Stimulated activated CD8-positive, alpha-beta memory T cell treated with anti-CD3 and anti-CD28 coated beads, Interleukin-12 subunit alpha, Interleukin-12 subunit beta, amount 100 ng/mL, for 4 hours (primary cell): Measurements from ENCODE around the gene PLAC8L1.

Experiments used
- DNase-seq: peaks from one replicate; pipeline ENCODE4 v3.0.0-alpha.2; 2020; ENCODE audit warnings: low read depth

The PLAC8L1 gene

DNA sequence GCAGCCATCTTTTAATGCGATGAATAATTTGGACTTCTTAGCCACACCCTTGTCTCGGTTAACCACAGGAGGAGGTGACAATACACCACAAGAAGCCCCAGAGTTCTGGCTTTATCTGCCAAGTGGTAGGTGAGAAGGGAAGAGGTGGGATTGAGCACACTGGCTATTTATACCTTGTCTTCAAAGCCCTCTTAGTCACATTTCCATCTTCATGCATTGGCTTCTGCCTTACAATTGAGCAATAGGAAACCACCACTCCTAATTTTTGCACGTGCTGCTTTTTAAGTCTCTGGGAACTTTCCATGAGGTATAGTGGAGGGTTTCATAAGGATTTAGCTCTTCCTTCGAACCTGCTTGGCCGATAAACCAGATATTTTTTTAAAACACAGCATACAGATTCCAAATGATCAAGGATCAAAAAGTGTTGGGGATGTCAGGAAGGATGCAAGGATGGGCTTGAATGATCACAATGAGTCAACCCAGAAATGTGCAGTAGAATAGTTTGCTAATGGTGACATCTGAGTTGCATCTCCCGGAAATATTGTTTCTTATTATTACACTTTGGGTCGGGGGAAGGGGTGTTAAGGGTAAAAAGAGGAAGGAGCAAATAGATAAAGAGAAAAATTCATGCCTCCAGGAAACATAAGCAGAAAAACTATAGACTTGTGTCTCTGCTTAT lies 25.5 kb downstream of the PLAC8L1 start:
- DNase-seq = no peak

DNA sequence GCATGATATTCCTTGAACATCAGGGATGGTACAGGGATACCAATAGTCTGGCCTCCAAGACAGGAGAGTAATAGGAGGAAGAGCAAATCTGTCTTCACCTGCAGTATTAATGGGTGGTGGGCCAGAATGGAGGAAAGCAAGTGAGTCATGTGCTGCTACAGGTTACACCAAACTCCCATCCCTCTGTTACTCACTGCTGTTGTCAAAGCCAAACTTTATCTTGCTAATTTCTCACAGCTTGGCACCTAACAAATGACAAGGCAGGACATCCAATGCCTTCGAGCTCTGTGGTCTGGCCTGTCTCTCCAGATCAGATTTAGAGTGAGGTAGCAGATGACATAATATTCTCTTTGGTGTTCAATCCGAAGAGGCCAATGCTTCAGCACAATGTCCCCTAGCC lies 26.8 kb downstream of the PLAC8L1 start:
- DNase-seq = no peak

DNA sequence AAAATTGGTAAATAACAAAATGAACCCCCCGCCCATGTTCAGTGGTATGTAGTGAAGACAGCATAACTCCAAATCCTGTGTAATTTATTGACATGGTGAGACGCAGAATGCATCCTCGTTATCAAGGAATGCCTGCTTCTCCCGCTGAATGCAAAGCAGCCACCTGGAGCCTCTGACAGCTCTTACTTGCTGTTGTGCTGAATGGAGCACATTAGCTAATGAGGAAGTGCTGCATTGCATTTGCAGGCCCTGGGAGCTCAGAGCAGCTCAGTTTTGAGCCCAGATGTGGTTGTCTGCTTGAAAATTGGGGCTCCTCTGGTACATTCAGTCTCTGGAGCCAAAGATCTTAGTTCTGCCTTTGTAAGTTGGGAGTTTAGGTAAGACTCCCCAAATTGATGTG lies 28.9 kb downstream of the PLAC8L1 start:
- DNase-seq = no peak

DNA sequence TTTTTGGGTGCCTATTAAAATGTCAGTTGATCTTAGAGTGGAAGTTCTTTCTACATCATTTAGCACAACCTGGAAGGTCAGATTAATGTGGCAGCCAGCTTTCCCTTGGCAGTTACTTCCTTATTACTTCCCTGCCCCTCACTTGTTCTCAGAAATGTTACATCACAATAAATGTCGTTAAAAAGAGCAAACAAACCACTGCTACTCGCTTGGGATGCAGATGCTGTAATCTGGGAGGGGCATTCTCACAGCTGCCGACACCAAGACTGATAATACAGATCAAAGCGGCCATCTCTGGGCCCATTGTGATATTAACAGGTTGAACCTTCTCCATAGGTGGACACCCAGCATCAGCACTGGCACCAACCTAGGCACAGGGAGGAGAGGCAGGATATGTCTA lies 29.3 kb downstream of the PLAC8L1 start:
- no peak for DNase-seq

DNA sequence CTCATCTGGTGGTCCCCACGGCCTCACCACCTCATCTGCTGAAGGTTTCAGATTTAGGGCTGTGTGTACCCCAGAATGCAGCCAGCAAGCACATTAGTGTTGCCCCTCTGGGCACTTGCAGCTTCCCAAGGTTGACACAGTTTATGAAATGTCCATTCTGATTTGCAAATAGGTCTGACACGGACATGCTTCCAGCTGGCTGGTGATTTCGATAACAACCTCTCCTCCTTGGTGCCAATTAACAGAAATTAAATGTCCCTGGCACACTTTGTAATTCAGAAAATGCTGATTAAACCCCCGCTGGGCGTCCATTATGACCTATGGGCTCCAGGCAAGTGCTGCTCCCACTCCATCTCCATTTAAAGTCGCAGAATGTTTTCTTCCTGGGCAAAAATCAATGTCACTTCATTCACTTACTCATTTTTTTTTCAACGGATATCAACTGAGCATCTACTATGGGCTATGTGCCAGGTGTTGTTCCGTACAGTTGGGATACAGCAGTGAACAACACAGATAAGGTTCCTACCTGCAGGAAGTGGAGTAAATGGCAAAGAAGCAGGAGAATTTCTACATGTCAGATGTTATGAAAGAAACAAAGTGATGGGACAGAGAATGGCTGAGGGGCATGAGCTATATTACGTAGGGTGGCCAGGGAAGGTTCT lies 32.0 kb downstream of the PLAC8L1 start:
- DNase-seq = no peak

DNA sequence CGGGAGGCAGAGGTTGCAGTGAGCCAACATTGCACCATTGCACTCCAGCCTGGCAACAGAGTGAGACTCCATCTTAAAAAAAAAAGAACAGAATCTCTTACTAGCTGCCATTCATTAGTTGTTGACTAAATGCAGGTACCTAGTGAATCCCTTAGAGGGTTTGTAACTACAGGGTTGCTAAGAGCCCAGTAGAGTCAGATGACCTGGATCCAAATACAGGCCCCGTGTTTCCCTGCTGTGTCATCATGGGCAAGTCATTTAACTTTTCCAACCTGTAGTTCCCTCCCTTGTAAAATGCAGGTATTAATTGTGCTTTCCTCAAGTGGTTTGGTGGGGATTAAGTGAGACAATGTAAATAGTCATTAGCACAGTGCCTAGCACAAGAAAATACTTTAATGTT lies 32.8 kb downstream of the PLAC8L1 start:
- no peak for DNase-seq

DNA sequence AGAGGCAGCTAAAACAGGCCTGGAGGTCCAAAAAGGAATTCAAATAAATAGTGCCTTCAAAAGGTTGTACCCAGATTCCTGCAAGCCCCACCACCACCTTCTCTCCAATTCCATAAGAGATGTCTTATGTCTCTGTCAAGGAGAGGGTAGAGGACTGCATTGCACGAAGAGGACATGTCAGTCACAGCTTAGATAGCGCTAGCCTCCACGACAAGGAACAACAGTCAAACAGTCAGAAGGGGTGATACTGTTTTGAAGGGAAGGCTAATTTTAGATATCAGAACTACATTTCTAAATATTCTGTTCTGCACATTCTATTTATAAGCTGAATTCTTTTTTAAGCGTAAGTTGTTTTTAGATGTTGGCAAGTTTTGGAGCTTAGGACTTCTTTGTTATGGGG lies 34.2 kb downstream of the PLAC8L1 start:
- DNase-seq = no peak

DNA sequence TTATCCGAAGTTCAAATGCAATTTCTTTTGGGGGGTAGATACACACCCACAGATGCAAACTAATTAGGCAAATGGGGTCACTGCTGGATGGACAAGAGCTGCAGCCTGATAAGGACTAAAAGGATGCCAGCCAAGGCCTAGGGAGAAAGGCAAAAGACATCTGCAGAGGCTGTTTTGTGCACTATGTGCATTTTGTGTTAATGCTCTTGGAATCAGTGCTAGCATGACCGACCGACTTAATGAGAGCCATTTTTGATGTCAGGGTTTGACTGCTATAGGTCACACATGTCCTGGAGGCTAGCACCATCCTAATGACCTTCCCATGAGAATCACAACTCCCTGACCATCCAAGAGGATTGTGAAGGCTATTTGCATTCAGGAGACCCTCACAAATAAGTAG lies 34.6 kb downstream of the PLAC8L1 start:
- no peak for DNase-seq

DNA sequence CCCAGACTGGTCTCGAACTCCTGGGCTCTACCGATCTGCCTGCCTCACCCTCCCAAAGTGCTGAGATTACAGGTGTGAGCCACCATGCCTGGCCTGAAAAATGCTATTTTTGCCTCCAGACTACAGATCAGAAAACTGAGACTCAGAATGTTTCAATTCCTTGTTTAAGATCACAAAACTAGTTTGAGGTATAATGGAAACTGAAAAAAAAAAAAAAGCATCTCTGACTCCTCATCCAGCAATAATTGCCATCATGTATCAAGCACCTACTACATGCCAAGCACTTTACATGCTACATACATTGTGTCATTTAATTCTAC lies 35.6 kb downstream of the PLAC8L1 start:
- DNase-seq = no peak

DNA sequence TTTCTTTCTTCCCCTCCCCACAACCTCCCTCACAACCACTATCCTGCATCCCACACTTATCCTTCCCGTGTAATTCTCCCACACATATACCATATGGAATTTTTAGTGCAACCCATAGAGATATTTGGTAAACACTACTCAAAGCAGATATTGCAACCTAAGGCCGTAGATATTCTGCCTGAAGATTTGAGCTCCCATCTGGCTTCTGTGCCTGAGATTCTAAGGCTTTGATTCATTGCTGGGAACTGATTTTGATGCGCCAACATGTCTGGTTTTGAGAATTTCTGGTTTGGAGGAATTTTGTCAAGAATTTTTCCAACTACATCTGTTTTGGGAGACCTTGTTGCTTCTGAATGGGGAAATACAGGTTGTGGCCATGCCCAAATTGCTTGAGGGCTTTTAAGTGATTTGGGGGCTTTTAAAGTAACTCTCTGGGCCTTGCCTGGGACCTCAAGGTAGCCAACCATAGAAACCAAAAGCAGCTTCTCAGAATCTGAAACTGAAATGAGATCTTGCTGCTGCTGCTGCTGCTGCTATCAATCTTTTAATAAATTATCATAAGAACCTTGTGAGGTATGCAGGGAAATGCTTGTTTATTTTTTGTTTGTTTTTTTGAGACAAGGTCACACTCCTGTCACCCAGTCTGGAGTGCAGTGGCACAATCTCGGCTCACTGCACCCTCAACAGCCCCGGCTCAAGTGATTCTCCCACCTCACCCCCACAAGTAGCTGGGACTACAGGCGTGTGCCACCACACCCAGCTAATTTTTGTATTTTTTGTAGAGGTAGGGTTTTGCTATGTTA lies 36.2 kb downstream of the PLAC8L1 start:
- DNase-seq = no peak

DNA sequence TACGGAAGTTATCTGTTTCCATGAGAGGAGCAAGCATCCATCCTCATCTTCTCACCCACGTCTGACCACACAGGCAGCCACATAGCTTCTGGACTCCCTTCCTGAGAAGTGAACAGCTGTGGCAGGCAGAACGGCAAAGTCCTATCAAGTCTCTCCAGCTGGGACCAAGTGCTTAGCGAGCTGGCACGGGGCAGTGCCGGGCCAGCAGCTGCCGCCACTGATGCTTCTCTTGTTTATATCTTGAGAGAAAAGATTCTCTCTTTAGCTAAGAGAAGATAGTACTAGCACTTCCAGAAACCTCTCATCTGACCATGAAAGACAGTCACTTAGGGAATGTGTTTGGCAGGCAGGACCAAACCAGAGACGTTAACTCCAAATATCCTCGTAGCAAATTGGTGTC lies 37.2 kb downstream of the PLAC8L1 start:
- DNase-seq = no peak

DNA sequence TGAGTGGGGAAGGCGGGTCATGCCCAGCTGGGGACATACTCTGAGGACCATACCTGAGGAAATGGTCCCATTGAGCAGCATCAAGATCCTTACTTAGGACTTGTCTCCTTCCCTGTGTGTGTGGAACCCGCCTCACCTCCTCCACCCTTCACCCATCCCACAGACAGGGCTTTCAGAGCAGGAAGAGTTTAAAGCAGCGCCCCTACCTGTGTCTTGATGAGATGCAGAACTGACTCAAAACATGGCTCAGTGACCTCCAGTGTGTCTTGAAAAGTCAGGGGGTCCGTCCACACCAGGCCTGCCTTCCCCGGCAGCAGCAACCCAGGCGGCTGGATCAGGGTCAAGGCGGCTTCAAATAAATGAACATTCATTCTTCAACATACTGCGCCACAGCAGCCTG lies 38.4 kb downstream of the PLAC8L1 start:
- no peak for DNase-seq

DNA sequence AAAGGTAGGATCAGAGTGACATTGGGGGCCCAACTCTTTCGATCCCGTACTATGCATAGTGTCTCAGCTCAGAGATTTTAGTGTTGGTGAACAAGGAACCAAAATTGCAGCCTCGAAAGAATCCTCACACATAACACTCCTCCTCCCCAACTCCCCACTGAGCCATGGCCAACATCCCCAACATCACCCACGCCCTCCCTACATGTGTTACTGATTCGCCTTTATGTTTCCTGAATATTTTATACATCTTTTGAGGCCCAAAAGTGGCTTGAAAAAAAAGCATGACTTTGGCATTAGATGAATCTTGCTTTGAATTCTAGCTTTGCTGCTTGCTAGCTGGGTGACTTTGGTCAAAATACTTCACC lies 45.2 kb downstream of the PLAC8L1 start:
- no peak for DNase-seq

DNA sequence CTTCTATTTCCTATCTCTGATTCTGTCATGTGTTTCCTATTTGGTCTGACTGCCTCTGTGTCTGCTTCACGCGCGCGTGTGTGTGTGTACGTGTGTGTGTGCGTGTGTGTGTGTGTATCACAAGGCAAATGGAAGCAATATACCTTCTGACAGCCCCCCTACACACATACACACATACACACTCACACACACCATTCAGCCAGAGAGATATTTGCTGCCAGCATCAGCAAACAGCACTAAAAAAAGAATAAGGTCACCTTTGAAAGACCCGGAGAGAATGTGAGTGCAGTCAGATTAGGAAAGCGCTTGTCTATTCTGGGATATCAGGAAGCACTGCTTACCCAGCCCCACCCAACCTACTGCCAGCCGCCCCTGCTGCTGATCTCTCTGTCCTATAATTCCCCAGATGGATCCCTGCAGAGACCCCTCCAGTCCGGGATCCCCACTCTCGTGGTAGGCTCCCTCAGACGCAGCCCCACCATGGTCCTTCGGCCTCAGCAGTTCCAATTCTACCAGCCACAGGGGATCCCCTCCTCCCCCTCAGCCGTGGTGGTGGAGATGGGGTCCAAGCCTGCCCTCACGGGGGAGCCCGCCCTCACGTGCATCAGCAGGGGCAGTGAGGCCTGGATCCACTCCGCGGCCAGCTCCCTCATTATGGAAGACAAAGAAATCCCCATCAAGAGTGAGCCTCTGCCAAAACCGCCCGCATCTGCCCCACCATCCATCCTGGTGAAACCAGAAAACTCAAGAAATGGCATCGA lies 45.7 kb downstream of the PLAC8L1 start:
- DNase-seq = no peak

DNA sequence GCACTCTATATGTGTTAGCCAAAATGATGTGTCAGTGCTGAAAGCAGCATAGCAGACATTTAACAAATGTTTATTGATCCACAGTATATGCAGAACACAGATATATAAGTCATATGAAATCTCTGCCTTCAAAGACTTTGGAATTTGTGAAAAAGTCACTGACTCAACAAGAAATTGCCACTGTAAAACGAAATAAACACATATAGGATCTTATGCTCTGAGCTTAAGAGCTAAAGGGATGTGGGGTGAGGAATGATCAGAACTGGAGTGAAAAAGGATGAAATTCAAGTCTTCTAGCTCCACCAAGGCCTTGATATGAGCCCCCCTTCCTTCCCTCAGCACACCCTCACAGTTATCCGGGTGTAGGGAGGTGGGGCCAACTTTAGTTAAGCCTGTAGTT lies 49.9 kb downstream of the PLAC8L1 start:
- no peak for DNase-seq

DNA sequence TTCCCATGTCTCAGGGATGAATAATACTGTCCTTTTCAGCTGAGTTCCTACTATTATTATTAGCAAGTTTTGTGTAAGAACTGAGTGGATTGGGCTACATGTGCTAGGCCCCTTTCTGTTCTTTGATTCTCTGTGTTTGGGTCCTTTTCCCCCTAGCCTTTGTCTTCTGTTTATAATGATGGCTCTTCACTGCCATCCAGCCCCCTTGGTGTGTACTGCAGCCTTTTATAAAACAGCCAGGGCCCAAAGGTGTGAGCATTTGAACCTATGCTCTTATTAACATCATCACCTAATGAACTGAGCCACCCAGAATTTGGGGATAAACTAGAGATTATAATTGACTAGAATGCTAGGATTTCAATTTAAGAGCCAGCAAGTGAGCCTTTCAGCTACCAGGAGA lies 52.6 kb downstream of the PLAC8L1 start:
- DNase-seq = no peak

DNA sequence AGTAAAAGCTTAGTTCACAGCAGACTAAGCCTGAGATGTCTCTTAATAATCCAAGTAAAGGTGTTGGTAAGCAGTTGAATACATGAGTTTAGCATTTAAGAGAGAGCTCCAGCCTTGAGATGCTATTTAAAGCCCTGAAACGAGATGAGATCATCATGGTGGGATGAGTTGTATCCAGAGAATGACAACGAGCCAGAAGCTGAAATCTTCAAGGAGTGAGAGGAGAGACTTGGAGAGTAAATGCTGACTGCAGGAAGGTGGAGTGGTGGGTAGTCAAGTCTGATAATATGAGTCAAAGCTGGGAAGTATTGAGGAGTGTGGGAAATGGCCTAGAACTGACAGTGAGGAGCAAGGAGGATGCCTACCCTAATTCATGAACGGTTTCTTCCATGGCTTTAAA lies 53.7 kb downstream of the PLAC8L1 start:
- no peak for DNase-seq

DNA sequence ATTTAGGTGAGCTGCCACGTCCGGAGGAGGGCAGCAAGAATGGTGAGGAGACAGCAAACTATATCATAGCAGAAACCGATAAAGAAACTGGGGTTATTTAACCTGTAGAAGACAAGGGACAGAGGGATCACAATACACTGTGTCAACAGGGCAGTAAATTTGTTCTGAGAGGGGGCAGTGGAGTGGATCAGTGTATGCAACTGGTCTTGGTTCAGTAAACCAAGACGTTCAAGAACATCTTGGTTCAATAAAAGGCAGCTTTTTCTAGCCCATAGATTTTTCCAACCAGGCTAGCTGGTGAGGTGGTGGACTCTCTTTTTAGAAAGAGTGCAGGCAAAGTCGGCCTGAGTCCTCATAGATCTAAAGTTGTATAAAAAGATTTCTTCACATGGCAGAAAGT lies 55.3 kb downstream of the PLAC8L1 start:
- no peak for DNase-seq

DNA sequence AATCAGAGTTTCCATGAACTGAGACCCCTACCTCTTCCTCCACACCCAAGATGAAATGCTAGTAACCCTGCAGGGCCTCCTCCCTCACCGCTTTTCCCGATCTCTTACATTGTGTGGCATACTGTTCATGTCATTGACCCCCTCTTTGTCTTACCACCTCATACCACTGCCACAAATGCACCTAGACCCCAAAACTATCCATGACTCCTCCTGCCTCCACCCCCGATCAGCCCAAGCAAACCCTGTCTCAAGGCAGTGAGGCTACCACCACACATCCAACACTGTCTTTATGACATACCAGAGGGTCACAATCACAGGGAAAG lies 55.7 kb downstream of the PLAC8L1 start:
- DNase-seq = no peak

DNA sequence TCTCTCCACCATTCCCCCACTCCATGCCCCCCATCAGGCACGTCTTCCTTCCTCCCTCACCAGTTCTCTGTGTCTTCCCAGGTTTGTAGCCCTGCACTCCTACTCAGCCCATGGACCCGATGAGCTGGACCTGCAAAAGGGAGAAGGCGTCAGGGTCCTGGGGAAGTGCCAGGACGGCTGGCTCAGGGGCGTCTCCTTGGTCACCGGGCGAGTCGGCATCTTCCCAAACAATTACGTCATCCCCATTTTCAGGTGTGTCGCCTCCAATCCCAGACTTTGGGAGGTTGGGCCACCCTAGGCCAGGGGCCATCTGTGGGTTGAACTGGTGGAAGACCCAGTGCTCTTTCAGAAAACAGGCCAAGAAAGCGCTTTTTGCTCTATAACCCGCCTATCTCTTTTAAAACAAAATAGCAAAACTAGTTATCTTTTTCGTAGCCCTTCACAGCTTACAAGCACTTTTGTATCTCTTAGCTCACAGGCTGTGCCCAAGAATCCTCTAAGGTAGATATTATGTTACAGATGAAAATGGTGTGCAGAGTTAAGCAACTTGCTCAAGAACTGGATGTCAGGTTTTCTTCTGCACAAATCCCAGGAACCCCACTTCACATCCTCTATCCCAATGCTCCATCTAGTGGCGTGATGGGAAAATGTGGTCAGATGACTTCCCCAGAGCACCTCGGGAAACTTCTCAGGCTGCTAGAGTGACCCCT lies 56.2 kb downstream of the PLAC8L1 start:
- no peak for DNase-seq

DNA sequence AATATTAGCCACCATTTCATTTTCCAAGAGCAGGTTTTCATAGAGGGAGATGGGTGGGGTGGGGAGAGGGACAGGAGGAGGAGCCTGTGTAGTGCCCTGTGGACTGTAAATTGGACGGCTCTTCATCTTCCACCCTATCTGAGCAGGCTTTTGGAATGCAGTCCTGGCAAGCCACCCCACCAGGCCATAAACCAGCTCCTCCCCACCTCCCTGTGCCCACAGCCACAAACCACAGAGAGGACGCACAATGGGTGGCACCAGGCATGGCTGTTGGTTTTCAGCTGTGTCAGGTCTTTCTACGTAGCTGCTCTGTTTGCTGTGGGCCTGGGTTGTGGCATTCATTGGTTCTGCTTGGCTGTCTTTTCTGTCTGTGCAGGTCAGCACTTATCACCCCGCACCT lies 58.0 kb downstream of the PLAC8L1 start:
- DNase-seq = no peak

DNA sequence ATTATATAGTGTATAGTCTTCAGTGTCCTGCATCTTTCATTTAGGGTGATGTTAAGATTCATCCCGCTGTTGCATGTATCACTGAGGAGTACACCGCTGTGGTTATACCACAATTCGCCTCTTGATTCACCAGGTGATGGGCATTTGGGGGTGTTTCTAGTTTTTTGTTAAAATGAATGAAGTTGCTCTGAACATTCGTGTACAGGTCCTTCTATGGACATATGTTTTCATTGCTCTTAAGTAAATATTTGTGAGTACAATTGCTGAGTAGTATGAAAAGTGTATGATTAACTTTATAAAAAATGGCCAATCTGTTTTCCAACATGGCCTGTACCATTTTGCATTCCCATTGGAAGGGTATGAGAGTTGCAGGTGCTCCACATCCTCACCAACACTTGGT lies 61.7 kb downstream of the PLAC8L1 start:
- DNase-seq = no peak
